H9 (cell line): ENCODE results near the gene HTT-AS. TPM values are rescaled to one million over a fixed set of nuclear protein-coding genes. Genes with fewer than 3 reads are reported as not detected.

Experiments
- DNase-seq: peaks from one replicate; pipeline ENCODE4 v3.0.0-alpha.2; 2017
- H2AFZ ChIP-seq: one replicate; pipeline ENCODE4 v1.6.1; 2013; ENCODE audit warnings: mild to moderate bottlenecking, low read length, control low read depth, moderate library complexity
- H2AK5ac ChIP-seq: 2 replicates; pipeline ENCODE4 v1.6.1; 2013; ENCODE audit warnings: low read length, control low read depth, mixed read lengths; ENCODE audit not compliant: insufficient read length
- H2BK120ac ChIP-seq: one replicate; pipeline ENCODE4 v1.6.1; 2013; ENCODE audit warnings: low read depth, mild to moderate bottlenecking, low read length, control low read depth, inconsistent platforms; ENCODE audit not compliant: poor library complexity, severe bottlenecking
- H2BK12ac ChIP-seq: 2 replicates; pipeline ENCODE4 v1.6.1; 2013; ENCODE audit warnings: low read length, control low read depth, mixed read lengths, low read depth; ENCODE audit not compliant: insufficient read length
- H2BK15ac ChIP-seq: 2 replicates; pipeline ENCODE4 v1.6.1; 2013; ENCODE audit warnings: low read depth, low read length, control low read depth
- H2BK20ac ChIP-seq: one replicate; pipeline ENCODE4 v1.6.1; 2013; ENCODE audit warnings: low read depth, mild to moderate bottlenecking, low read length, control low read depth, inconsistent platforms; ENCODE audit not compliant: poor library complexity, severe bottlenecking
- H2BK5ac ChIP-seq: 2 replicates; pipeline ENCODE4 v1.6.1; 2013; ENCODE audit warnings: low read length, control low read depth, mixed read lengths; ENCODE audit not compliant: insufficient read length
- H3K14ac ChIP-seq: 2 replicates; pipeline ENCODE4 v1.6.1; 2013; ENCODE audit warnings: low read length, control low read depth; ENCODE audit not compliant: insufficient read depth
- H3K18ac ChIP-seq: 2 replicates; pipeline ENCODE4 v1.6.1; 2013; ENCODE audit warnings: low read depth, mild to moderate bottlenecking, mixed read lengths, low read length, control low read depth; ENCODE audit not compliant: insufficient read length
- H3K23ac ChIP-seq: 2 replicates; pipeline ENCODE4 v1.6.1; 2013; ENCODE audit warnings: low read length, control low read depth, mixed read lengths, low read depth; ENCODE audit not compliant: insufficient read length
- H3K23me2 ChIP-seq: 2 replicates; pipeline ENCODE4 v1.6.1; 2013; ENCODE audit warnings: low read depth, mild to moderate bottlenecking, mixed read lengths, low read length, control low read depth; ENCODE audit not compliant: insufficient read length, poor library complexity, severe bottlenecking
- H3K27ac ChIP-seq: 2 replicates; pipeline ENCODE4 v1.5.1; 2013; ENCODE audit warnings: low read length, control low read depth, mixed read lengths, low read depth; ENCODE audit not compliant: insufficient read length
- H3K27me3 ChIP-seq: 2 replicates; pipeline ENCODE4 v1.6.1; 2013; ENCODE audit warnings: low read length, control low read depth, inconsistent platforms; ENCODE audit not compliant: insufficient read depth
- H3K4ac ChIP-seq: 2 replicates; pipeline ENCODE4 v1.6.1; 2013; ENCODE audit warnings: low read depth, mild to moderate bottlenecking, control low read depth, inconsistent platforms, low read length, moderate library complexity
- H3K4me1 ChIP-seq: 2 replicates; pipeline ENCODE4 v1.6.1; 2013; ENCODE audit warnings: low read length, control low read depth, inconsistent platforms; ENCODE audit not compliant: insufficient read depth
- H3K4me2 ChIP-seq: 2 replicates; pipeline ENCODE4 v1.6.1; 2013; ENCODE audit warnings: low read length, control low read depth, mixed read lengths; ENCODE audit not compliant: insufficient read length, insufficient read depth
- H3K56ac ChIP-seq: 2 replicates; pipeline ENCODE4 v1.6.1; 2013; ENCODE audit warnings: low read depth, mild to moderate bottlenecking, mixed read lengths, low read length, control low read depth; ENCODE audit not compliant: insufficient read length
- H3K79me1 ChIP-seq: 2 replicates; pipeline ENCODE4 v1.6.1; 2013; ENCODE audit warnings: low read depth, mild to moderate bottlenecking, moderate library complexity, low read length, control low read depth, inconsistent platforms; ENCODE audit not compliant: insufficient read depth, poor library complexity, severe bottlenecking
- H3K79me2 ChIP-seq: 2 replicates; pipeline ENCODE4 v1.6.1; 2013; ENCODE audit warnings: low read length, control low read depth, inconsistent platforms; ENCODE audit not compliant: insufficient read depth
- H3K9ac ChIP-seq: 2 replicates; pipeline ENCODE4 v1.6.1; 2013; ENCODE audit warnings: low read length, control low read depth, mixed read lengths; ENCODE audit not compliant: insufficient read length; ENCODE audit errors: extremely low read depth
- H3K9me3 ChIP-seq: one replicate; pipeline ENCODE4 v1.6.1; 2013; ENCODE audit warnings: low read depth, low read length, inconsistent platforms; ENCODE audit not compliant: control insufficient read depth
- H3T11ph ChIP-seq: one replicate; pipeline ENCODE4 v1.6.1; 2013; ENCODE audit warnings: mild to moderate bottlenecking, low read length, control low read depth, inconsistent platforms
- H4K20me1 ChIP-seq: one replicate; pipeline ENCODE4 v1.6.1; 2013; ENCODE audit not compliant: control insufficient read depth, insufficient read length, insufficient read depth
- H4K5ac ChIP-seq: 2 replicates; pipeline ENCODE4 v1.6.1; 2013; ENCODE audit warnings: low read depth, mild to moderate bottlenecking, mixed read lengths, low read length, control low read depth; ENCODE audit not compliant: insufficient read length
- H4K8ac ChIP-seq: replicated peaks from 2 replicates; pipeline ENCODE4 v1.6.1; 2013; ENCODE audit warnings: low read length, control low read depth, mixed read lengths, low read depth; ENCODE audit not compliant: insufficient read length
- H4K91ac ChIP-seq: 2 replicates; pipeline ENCODE4 v1.6.1; 2013; ENCODE audit warnings: low read depth, mild to moderate bottlenecking, moderate library complexity, mixed read lengths, low read length, control low read depth; ENCODE audit not compliant: insufficient read length
- H3K27ac Mint-ChIP-seq, 3 experiments: 2 replicates in 2 of 3; 3 replicates in 1 of 3; pipeline ENCODE4 v1.8.0; 2020 to 2021; ENCODE audit warnings: mixed read lengths in 3 of 3, mild to moderate bottlenecking in 1 of 3, moderate library complexity in 1 of 3
- H3K27me3 Mint-ChIP-seq: 2 replicates; pipeline ENCODE4 v1.8.0; 2021; ENCODE audit warnings: low read depth, mild to moderate bottlenecking, moderate library complexity, mixed read lengths
- H3K36me3 Mint-ChIP-seq, 3 experiments: 2 replicates in 2 of 3; 3 replicates in 1 of 3; pipeline ENCODE4 v1.8.0; 2020 to 2021; ENCODE audit warnings: low read depth in 3 of 3, mixed read lengths in 3 of 3; ENCODE audit not compliant: insufficient read depth in 1 of 3
- H3K4me1 Mint-ChIP-seq, 2 experiments: 2 replicates each; pipeline ENCODE4 v1.8.0; 2020; ENCODE audit warnings: mixed read lengths in 2 of 2
- H3K4me3 Mint-ChIP-seq, 2 experiments: 2 replicates in 1 of 2; 3 replicates in 1 of 2; pipeline ENCODE4 v1.8.0; 2020 to 2021; ENCODE audit warnings: mild to moderate bottlenecking in 2 of 2, mixed read lengths in 2 of 2, moderate library complexity in 1 of 2
- H3K9me3 Mint-ChIP-seq, 2 experiments: 2 replicates in 1 of 2; 3 replicates in 1 of 2; pipeline ENCODE4 v1.8.0; 2020; ENCODE audit warnings: mild to moderate bottlenecking in 2 of 2, mixed read lengths in 2 of 2, moderate library complexity in 1 of 2
- CTCF ChIP-seq: fragments of 200-600 bp; sonication (generic); conservative IDR thresholded peaks from 3 replicates; pipeline ENCODE4 v1.8.0; 2021; ENCODE audit warnings: antibody characterized with exemption, mild to moderate bottlenecking
- WGBS: extraction: QIAGEN DNeasy Blood & Tissue Kit; methylation state at CpG from one replicate; pipeline ENCODE4 v1.1.7; 2013; ENCODE audit warnings: missing lambda C conversion rate, low lambda C conversion rate, mixed read lengths; ENCODE audit not compliant: insufficient read length; ENCODE audit errors: extremely low coverage; 5-methylcytosine and 5-hydroxymethylcytosine counted together
- total RNA-seq: library from RNA; stranded (reverse); gene quantifications from 2 replicates; pipeline ENCODE4 v1.2.1, GENCODE V29; 2021

Gene HTT-AS
- total RNA-seq, 1 experiment from 2014 or later = not detected

DNA sequence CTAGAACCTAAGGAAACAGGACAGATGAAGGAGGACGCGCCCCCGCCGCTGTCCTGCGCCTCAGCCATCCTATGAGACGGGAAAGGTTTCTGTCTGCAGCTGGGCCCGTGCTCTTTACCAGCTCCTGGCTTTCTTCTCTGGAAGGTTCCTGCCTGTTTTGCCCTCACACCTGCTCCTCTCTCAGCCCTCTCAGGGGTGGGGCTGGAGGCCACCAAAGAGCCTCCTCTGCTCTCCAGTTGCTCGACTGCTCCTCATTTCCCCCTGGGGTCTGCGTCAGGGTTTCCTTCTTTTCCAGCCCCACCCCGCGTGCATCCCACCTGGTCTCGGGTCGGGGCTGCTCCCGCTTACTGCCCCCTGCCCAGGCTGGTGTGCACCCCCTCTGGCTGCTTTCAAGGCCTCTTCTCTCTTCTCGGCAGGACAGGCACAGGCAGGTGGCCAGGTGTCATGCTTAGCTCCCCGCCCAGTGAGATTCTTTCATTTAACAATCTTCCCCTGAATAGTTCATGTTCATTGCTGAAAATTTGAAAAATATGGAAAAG is 4.6 kb downstream of the HTT-AS start:
- no peaks in the 10 kb centered on the region for H3K9me3 ChIP-seq
- H3K4ac ChIP-seq = no peak overlapping the region
- no peak for TF ChIP-seq CTCF
- H3K23me2 ChIP-seq = peaks cover 3% of the 10 kb centered on the region
- no peak overlapping the region for H3K14ac ChIP-seq
- H2BK12ac ChIP-seq = no peak overlapping the region
- H2AK5ac ChIP-seq = no peak overlapping the region
- peaks cover 7% of the 10 kb centered on the region for H3K27me3 Mint-ChIP-seq
- H2BK15ac ChIP-seq = no peak overlapping the region
- H3K56ac ChIP-seq = no peak overlapping the region
- H2BK5ac ChIP-seq = no peak overlapping the region
- H3K79me1 ChIP-seq = no peaks in the 10 kb centered on the region
- no peak overlapping the region for H3K18ac ChIP-seq
- H4K8ac ChIP-seq = no peak overlapping the region
- DNase-seq = no peak
- H3K4me2 ChIP-seq = no peak overlapping the region
- no peak overlapping the region for H3K9ac ChIP-seq
- H3K23ac ChIP-seq = no peak overlapping the region
- H3K79me2 ChIP-seq = no peaks in the 10 kb centered on the region
- H2BK20ac ChIP-seq = no peak overlapping the region
- peaks cover 2% of the 10 kb centered on the region for H4K20me1 ChIP-seq
- H4K91ac ChIP-seq = no peak overlapping the region
- H3K4me1 ChIP-seq = no peaks in the 10 kb centered on the region
- no peaks in the 10 kb centered on the region for H3K27me3 ChIP-seq
- H3K36me3 Mint-ChIP-seq = no peaks in the 10 kb centered on the region
- WGBS = no CpG with 5 or more reads among the region's 16 CpGs
- no peaks in the 10 kb centered on the region for H3K9me3 Mint-ChIP-seq
- no peak overlapping the region for H3T11ph ChIP-seq
- no peak overlapping the region for H3K27ac Mint-ChIP-seq
- H2BK120ac ChIP-seq = no peak overlapping the region
- H3K4me3 Mint-ChIP-seq = no peak overlapping the region
- no peak overlapping the region for H2AFZ ChIP-seq
- peaks cover 4 to 13% of the 10 kb centered on the region in 2 experiments; a peak in 2 of 4 replicates for H3K4me1 Mint-ChIP-seq
- no peak overlapping the region for H3K27ac ChIP-seq
- H4K5ac ChIP-seq = no peak overlapping the region
